Stimulated activated CD4-positive, alpha-beta T cell treated with anti-CD3 and anti-CD28 coated beads, Interleukin-1b, Interleukin-23, amount 100 ng/mL, for 1 hour (primary cell): ENCODE data around the gene GOLGA3.

Experiments used
- DNase-seq, 2 donors: peaks; one replicate each; pipeline ENCODE4 v3.0.0-alpha.2; 2020; ENCODE audit warnings: low read depth in 2 of 2

The GOLGA3 gene

GRCh38 chr12:132723015-132723763, 105.5 kb downstream of the GOLGA3 start:
- DNase-seq = no peak

GRCh38 chr12:132720606-132721345, 107.9 kb downstream of the GOLGA3 start:
- no peak for DNase-seq

GRCh38 chr12:132719954-132720324, 108.7 kb downstream of the GOLGA3 start:
- no peak for DNase-seq

- no peak for DNase-seq
Observed at GRCh38 chr12:132719141-132719953, 109.3 kb downstream of the GOLGA3 start.
